Measurements from ENCODE around the gene MYL5.

Gene MYL5

DNA sequence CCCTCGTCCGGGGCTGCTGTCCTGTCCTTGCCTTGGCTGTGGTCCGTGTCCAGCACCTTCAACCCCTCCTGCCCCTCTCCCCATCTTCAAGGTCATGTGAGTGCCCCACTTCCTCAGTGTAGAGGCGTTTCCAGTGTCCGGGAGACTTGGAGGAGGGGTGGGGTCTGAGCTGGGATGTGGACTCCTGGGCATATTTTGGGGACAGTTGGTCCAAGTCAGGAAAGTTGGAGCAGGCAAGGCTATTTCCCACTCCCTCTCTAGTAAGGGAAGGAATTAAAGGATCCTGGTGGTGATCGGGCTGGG, 34.2 kb downstream of the MYL5 start:
- TF ChIP-seq BACH2 (CRISPR knock-in tag; IDR thresholded peaks at IDR 0.05; ENCODE audit: borderline replicate concordance) (no peak), SNAI2 (CRISPR knock-in tag; IDR thresholded peaks at IDR 0.05) (no peak), ARNTL (CRISPR knock-in tag; IDR thresholded peaks at IDR 0.05; ENCODE audit: borderline replicate concordance, low read depth) (no peak), ZNF8 (CRISPR knock-in tag; IDR thresholded peaks at IDR 0.05) (no peak), PPARA (CRISPR knock-in tag; IDR thresholded peaks at IDR 0.05; ENCODE audit: borderline replicate concordance) (no peak)
- TF ChIP-seq, protein P1, sequence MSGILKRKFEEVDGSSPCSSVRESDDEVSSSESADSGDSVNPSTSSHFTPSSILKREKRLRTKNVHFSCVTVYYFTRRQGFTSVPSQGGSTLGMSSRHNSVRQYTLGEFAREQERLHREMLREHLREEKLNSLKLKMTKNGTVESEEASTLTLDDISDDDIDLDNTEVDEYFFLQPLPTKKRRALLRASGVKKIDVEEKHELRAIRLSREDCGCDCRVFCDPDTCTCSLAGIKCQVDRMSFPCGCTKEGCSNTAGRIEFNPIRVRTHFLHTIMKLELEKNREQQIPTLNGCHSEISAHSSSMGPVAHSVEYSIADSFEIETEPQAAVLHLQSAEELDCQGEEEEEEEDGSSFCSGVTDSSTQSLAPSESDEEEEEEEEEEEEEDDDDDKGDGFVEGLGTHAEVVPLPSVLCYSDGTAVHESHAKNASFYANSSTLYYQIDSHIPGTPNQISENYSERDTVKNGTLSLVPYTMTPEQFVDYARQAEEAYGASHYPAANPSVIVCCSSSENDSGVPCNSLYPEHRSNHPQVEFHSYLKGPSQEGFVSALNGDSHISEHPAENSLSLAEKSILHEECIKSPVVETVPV (CRISPR knock-in tag; IDR thresholded peaks at IDR 0.05) = no peak
- TF ChIP-seq, protein P2, sequence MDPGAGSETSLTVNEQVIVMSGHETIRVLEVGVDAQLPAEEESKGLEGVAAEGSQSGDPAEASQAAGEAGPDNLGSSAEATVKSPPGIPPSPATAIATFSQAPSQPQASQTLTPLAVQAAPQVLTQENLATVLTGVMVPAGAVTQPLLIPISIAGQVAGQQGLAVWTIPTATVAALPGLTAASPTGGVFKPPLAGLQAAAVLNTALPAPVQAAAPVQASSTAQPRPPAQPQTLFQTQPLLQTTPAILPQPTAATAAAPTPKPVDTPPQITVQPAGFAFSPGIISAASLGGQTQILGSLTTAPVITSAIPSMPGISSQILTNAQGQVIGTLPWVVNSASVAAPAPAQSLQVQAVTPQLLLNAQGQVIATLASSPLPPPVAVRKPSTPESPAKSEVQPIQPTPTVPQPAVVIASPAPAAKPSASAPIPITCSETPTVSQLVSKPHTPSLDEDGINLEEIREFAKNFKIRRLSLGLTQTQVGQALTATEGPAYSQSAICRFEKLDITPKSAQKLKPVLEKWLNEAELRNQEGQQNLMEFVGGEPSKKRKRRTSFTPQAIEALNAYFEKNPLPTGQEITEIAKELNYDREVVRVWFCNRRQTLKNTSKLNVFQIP (CRISPR knock-in tag; IDR thresholded peaks at IDR 0.05; ENCODE audit: borderline replicate concordance, low read depth) = no peak
- no peak for ATAC-seq

DNA sequence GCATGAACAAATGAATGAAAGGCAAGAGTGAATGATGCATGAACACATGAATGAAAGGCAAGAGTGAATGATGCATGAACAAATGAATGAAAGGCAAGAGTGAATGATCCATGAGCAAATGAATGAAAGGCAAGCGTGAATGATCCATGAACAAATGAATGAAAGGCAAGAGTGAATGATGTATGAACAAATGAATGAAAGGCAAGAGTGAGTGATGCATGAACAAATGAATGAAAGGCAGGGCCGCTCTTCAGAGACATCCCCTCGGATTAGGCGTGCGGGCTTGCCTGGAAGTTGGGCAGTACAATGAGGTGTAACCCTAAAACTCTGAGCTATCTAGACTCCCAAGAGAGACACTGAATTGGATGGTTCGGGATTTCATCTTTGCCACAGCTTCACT, 35.0 kb downstream of the MYL5 start:
- TF ChIP-seq ESRRG (CRISPR knock-in tag; IDR thresholded peaks at IDR 0.05) (no peak), SNAI2 (CRISPR knock-in tag; IDR thresholded peaks at IDR 0.05) (no peak), ZFP3 (CRISPR knock-in tag; IDR thresholded peaks at IDR 0.05) (no peak), ZNF565 (CRISPR knock-in tag; conservative IDR thresholded peaks at IDR 0.05; ENCODE audit: low read depth) (no peak), RARB (CRISPR knock-in tag; IDR thresholded peaks at IDR 0.05) (no peak), TCF4 (CRISPR knock-in tag; IDR thresholded peaks at IDR 0.05; ENCODE audit: borderline replicate concordance) (no peak), CSDC2 (CRISPR knock-in tag; IDR thresholded peaks at IDR 0.05) (no peak), TOX (CRISPR knock-in tag; IDR thresholded peaks at IDR 0.05; ENCODE audit: borderline replicate concordance) (no peak), PPARA (CRISPR knock-in tag; IDR thresholded peaks at IDR 0.05; ENCODE audit: borderline replicate concordance) (no peak), ISL1 (CRISPR knock-in tag; IDR thresholded peaks at IDR 0.05) (no peak)
- TF ChIP-seq, protein P3, sequence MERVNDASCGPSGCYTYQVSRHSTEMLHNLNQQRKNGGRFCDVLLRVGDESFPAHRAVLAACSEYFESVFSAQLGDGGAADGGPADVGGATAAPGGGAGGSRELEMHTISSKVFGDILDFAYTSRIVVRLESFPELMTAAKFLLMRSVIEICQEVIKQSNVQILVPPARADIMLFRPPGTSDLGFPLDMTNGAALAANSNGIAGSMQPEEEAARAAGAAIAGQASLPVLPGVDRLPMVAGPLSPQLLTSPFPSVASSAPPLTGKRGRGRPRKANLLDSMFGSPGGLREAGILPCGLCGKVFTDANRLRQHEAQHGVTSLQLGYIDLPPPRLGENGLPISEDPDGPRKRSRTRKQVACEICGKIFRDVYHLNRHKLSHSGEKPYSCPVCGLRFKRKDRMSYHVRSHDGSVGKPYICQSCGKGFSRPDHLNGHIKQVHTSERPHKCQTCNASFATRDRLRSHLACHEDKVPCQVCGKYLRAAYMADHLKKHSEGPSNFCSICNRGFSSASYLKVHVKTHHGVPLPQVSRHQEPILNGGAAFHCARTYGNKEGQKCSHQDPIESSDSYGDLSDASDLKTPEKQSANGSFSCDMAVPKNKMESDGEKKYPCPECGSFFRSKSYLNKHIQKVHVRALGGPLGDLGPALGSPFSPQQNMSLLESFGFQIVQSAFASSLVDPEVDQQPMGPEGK (CRISPR knock-in tag; IDR thresholded peaks at IDR 0.05; ENCODE audit: borderline replicate concordance) = no peak
- TF ChIP-seq, protein P4, sequence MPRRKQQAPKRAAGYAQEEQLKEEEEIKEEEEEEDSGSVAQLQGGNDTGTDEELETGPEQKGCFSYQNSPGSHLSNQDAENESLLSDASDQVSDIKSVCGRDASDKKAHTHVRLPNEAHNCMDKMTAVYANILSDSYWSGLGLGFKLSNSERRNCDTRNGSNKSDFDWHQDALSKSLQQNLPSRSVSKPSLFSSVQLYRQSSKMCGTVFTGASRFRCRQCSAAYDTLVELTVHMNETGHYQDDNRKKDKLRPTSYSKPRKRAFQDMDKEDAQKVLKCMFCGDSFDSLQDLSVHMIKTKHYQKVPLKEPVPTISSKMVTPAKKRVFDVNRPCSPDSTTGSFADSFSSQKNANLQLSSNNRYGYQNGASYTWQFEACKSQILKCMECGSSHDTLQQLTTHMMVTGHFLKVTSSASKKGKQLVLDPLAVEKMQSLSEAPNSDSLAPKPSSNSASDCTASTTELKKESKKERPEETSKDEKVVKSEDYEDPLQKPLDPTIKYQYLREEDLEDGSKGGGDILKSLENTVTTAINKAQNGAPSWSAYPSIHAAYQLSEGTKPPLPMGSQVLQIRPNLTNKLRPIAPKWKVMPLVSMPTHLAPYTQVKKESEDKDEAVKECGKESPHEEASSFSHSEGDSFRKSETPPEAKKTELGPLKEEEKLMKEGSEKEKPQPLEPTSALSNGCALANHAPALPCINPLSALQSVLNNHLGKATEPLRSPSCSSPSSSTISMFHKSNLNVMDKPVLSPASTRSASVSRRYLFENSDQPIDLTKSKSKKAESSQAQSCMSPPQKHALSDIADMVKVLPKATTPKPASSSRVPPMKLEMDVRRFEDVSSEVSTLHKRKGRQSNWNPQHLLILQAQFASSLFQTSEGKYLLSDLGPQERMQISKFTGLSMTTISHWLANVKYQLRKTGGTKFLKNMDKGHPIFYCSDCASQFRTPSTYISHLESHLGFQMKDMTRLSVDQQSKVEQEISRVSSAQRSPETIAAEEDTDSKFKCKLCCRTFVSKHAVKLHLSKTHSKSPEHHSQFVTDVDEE (CRISPR knock-in tag; IDR thresholded peaks at IDR 0.05) = no peak
- no peak for ATAC-seq

DNA sequence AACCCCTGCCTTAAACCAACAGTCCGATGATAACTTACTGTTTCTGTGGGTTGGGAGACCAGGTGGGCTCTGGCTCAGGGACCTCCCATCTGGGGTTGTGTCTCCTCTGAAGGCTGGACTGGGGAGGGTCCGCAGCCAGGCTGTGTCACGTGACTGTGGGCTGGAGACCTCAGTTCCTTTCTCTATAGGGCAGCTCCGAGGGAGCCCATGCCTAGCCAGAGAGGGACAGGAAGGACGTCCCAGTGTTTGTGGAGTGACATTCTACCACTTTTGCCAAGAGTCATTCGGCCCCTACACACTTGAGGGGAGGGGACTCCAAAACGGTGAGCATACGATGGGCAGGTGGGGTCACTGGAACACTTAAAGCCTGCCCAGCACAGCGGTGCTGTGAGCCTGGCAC, 35.8 kb downstream of the MYL5 start:
- no peak for ATAC-seq
- TF ChIP-seq, protein P4 (CRISPR knock-in tag; IDR thresholded peaks at IDR 0.05) = no peak

DNA sequence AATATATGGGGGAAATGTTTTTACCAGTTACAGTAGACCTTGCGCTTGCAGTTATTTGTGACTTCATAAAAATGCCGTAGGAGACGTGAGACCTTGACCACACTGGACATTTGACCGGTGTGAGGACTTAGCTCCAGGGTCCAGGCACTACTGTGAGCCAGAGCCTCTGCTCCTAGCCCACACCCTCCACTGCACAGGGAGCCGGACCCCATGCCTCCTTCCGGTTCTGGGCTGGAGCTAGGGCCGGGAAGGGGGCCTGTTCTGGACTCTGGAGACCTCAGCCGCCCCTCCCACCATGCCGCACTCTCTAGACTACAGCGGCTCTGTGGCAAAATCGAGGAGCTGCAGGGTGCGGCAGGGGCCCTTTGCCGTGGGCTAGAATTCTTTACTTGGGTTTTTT, 36.6 kb downstream of the MYL5 start:
- no peak for ATAC-seq
- no peak for TF ChIP-seq TOX (CRISPR knock-in tag; IDR thresholded peaks at IDR 0.05; ENCODE audit: borderline replicate concordance)
- no peak for TF ChIP-seq ZC3H10 (CRISPR knock-in tag; IDR thresholded peaks at IDR 0.05)
- no peak for TF ChIP-seq OSR1 (CRISPR knock-in tag; IDR thresholded peaks at IDR 0.05)
- TF ChIP-seq, protein P3 (CRISPR knock-in tag; IDR thresholded peaks at IDR 0.05; ENCODE audit: borderline replicate concordance) = no peak
- TF ChIP-seq ZNF565 (CRISPR knock-in tag; conservative IDR thresholded peaks at IDR 0.05; ENCODE audit: low read depth) = no peak
- no peak for TF ChIP-seq GLIS3 (CRISPR knock-in tag; IDR thresholded peaks at IDR 0.05)
- TF ChIP-seq PPARA (CRISPR knock-in tag; IDR thresholded peaks at IDR 0.05; ENCODE audit: borderline replicate concordance) = no peak
- TF ChIP-seq, protein P5, sequence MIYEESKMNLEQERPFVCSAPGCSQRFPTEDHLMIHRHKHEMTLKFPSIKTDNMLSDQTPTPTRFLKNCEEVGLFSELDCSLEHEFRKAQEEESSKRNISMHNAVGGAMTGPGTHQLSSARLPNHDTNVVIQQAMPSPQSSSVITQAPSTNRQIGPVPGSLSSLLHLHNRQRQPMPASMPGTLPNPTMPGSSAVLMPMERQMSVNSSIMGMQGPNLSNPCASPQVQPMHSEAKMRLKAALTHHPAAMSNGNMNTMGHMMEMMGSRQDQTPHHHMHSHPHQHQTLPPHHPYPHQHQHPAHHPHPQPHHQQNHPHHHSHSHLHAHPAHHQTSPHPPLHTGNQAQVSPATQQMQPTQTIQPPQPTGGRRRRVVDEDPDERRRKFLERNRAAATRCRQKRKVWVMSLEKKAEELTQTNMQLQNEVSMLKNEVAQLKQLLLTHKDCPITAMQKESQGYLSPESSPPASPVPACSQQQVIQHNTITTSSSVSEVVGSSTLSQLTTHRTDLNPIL (CRISPR knock-in tag; IDR thresholded peaks at IDR 0.05; ENCODE audit: low read depth) = no peak
- no peak for TF ChIP-seq CSDC2 (CRISPR knock-in tag; IDR thresholded peaks at IDR 0.05)
- no peak for TF ChIP-seq BACH2 (CRISPR knock-in tag; IDR thresholded peaks at IDR 0.05; ENCODE audit: borderline replicate concordance)
